IMR-90 (cell line): ENCODE results near the gene XRCC4. TPM values are rescaled to one million over a fixed set of nuclear protein-coding genes. Genes with fewer than 3 reads are reported as not detected.

Source experiments
- ATAC-seq: fragments of 200-7000 bp; cut with Tn5 transposase; 2 replicates; pipeline ENCODE4 v1.9.1; 2020; ENCODE audit warnings: low read depth, mild to moderate bottlenecking, moderate library complexity
- BruUV-seq: library from RNA; stranded (reverse); fragments of 400-500 nt; replicated peaks from 2 replicates; lab custom pipeline; 2021; lab: Mats Ljungman, UMichigan
- CTCF ChIA-PET: fragments of 300-600 bp; formaldehyde crosslinking; extraction: SDS; loops from one replicate; lab custom pipeline; 2021; ENCODE audit warnings: antibody characterized with exemption; lab: Yijun Ruan, JAX
- POLR2A ChIA-PET: fragments of 300-600 bp; sonication (Branson Sonifier 250); formaldehyde crosslinking; loops from one replicate; lab custom pipeline; 2022; ENCODE audit warnings: antibody characterized with exemption; ENCODE audit not compliant: unreplicated experiment; lab: Charles Lee
- DNase-seq: peaks from one replicate; pipeline ENCODE4 v3.0.0; 2013
- H2AFZ ChIP-seq: replicated peaks from 2 replicates; pipeline ENCODE3; 2013; ENCODE audit warnings: low read length, mild to moderate bottlenecking; ENCODE audit not compliant: poor library complexity
- H2AK5ac ChIP-seq: 2 replicates; pipeline ENCODE4 v1.6.1; 2013; ENCODE audit warnings: low read depth, low read length, inconsistent platforms
- H2AK9ac ChIP-seq: replicated peaks from 2 replicates; pipeline ENCODE3; 2013; ENCODE audit warnings: mild to moderate bottlenecking, low read depth, low read length, moderate library complexity; ENCODE audit not compliant: poor library complexity
- H2BK120ac ChIP-seq: 2 replicates; pipeline ENCODE4 v1.6.1; 2013; ENCODE audit warnings: low read depth, low read length, inconsistent platforms
- H2BK15ac ChIP-seq: 3 replicates; pipeline ENCODE4 v1.6.1; 2013; ENCODE audit warnings: low read depth, low read length, inconsistent platforms
- H2BK20ac ChIP-seq: 2 replicates; pipeline ENCODE4 v1.6.1; 2013; ENCODE audit warnings: low read depth, mild to moderate bottlenecking, inconsistent platforms, low read length, moderate library complexity
- H2BK5ac ChIP-seq: 2 replicates; pipeline ENCODE4 v1.6.1; 2013; ENCODE audit warnings: mild to moderate bottlenecking, low read depth, low read length, inconsistent platforms; ENCODE audit not compliant: poor library complexity, severe bottlenecking
- H3K14ac ChIP-seq: replicated peaks from 2 replicates; pipeline ENCODE4 v1.6.1; 2013; ENCODE audit warnings: low read depth, low read length, inconsistent platforms
- H3K18ac ChIP-seq: 2 replicates; pipeline ENCODE4 v1.6.1; 2013; ENCODE audit warnings: low read depth, low read length, control low read depth
- H3K23ac ChIP-seq: 2 replicates; pipeline ENCODE4 v1.6.1; 2013; ENCODE audit warnings: low read depth, low read length, inconsistent platforms
- H3K27ac ChIP-seq: 2 replicates; pipeline ENCODE4 v1.5.1; 2013; ENCODE audit warnings: mild to moderate bottlenecking, control low read depth, low read length; ENCODE audit not compliant: insufficient read depth
- H3K27me3 ChIP-seq: 2 replicates; pipeline ENCODE4 v1.6.1; 2013; ENCODE audit warnings: low read length; ENCODE audit not compliant: control insufficient read depth, insufficient read depth
- H3K36me3 ChIP-seq: 2 replicates; pipeline ENCODE4 v1.6.1; 2013; ENCODE audit warnings: low read length, mixed read lengths; ENCODE audit not compliant: control insufficient read depth, insufficient read depth
- H3K4ac ChIP-seq: 2 replicates; pipeline ENCODE4 v1.6.1; 2013; ENCODE audit warnings: low read depth, low read length, inconsistent platforms
- H3K4me1 ChIP-seq: 2 replicates; pipeline ENCODE4 v1.6.1; 2013; ENCODE audit warnings: low read length, mixed read lengths; ENCODE audit not compliant: control insufficient read depth, insufficient read depth
- H3K4me2 ChIP-seq: 2 replicates; pipeline ENCODE4 v1.6.1; 2013; ENCODE audit warnings: low read depth, mild to moderate bottlenecking, control low read depth, low read length, moderate library complexity
- H3K4me3 ChIP-seq: 2 replicates; pipeline ENCODE4 v1.5.1; 2013; ENCODE audit warnings: low read depth, mild to moderate bottlenecking, control low read depth, low read length, moderate library complexity; ENCODE audit not compliant: insufficient read depth
- H3K56ac ChIP-seq: 2 replicates; pipeline ENCODE4 v1.6.1; 2013; ENCODE audit warnings: low read length, inconsistent platforms; ENCODE audit not compliant: insufficient read depth; ENCODE audit errors: extremely low read depth
- H3K79me1 ChIP-seq, 2 experiments: 2 replicates each; pipeline ENCODE4 v1.6.1; 2013; ENCODE audit warnings: low read length in 2 of 2, inconsistent platforms in 1 of 2, low read depth in 1 of 2
- H3K9ac ChIP-seq: 2 replicates; pipeline ENCODE4 v1.6.1; 2013; ENCODE audit warnings: low read depth, low read length, control low read depth
- H3K9me1 ChIP-seq: 2 replicates; pipeline ENCODE4 v1.6.1; 2013; ENCODE audit warnings: low read length, inconsistent platforms; ENCODE audit not compliant: insufficient read depth
- H3K9me3 ChIP-seq: 2 replicates; pipeline ENCODE4 v1.6.1; 2013; ENCODE audit warnings: low read length; ENCODE audit not compliant: control insufficient read depth, insufficient read depth
- H4K20me1 ChIP-seq: 2 replicates; pipeline ENCODE4 v1.6.1; 2013; ENCODE audit warnings: low read length, inconsistent platforms; ENCODE audit not compliant: insufficient read depth
- H4K5ac ChIP-seq: 2 replicates; pipeline ENCODE4 v1.6.1; 2013; ENCODE audit warnings: mild to moderate bottlenecking, low read depth, low read length, control low read depth
- H4K8ac ChIP-seq, 2 experiments: 2 replicates each; pipeline ENCODE4 v1.6.1; 2013; ENCODE audit warnings: low read depth in 2 of 2, low read length in 2 of 2, control low read depth in 1 of 2, inconsistent platforms in 1 of 2
- H4K91ac ChIP-seq: 2 replicates; pipeline ENCODE4 v1.6.1; 2013; ENCODE audit warnings: low read depth, low read length, inconsistent platforms; ENCODE audit not compliant: insufficient read depth
- CEBPB ChIP-seq: IDR thresholded peaks from 2 replicates; pipeline ENCODE4 v1.6.1; 2012; ENCODE audit warnings: low read depth, low read length, improper control_type of control experiment
- CHD1 ChIP-seq: IDR thresholded peaks from 2 replicates; pipeline ENCODE4 v1.6.1; 2012; ENCODE audit warnings: low read depth, low read length, improper control_type of control experiment
- WGBS, 2 experiments: methylation state at CpG; one replicate each; pipeline versions ENCODE4 v1.1.5 to v1.1.7; 2013; ENCODE audit warnings: missing lambda C conversion rate in 2 of 2; ENCODE audit not compliant: insufficient read length in 1 of 2; ENCODE audit errors: extremely low coverage in 2 of 2; 5-methylcytosine and 5-hydroxymethylcytosine counted together
- dilution Hi-C: fragments of 300-500 bp; cut with HindIII; formaldehyde crosslinking; loops from one replicate; pipeline ENCODE4 v1.14.3; 2018; ENCODE audit warnings: low sequenced_read_pairs; ENCODE audit not compliant: unreplicated experiment
- in situ Hi-C: fragments of 300-500 bp; cut with MboI; formaldehyde crosslinking; loops from 3 replicates; pipeline ENCODE4 v1.14.3; 2019; ENCODE audit warnings: low sequenced_read_pairs, inconsistent platforms, mixed read lengths
- intact Hi-C: fragments of 100-400 bp; cut with micrococcal nuclease; formaldehyde crosslinking; loops from 2 replicates; pipeline ENCODE4 v1.10.0; 2022
- polyA plus RNA-seq, 3 experiments: library from polyadenylated mRNA; depleted of rRNA; stranded (reverse); fragments of >200 nt; gene quantifications; 2 replicates each; pipeline ENCODE4 v1.2.3, GENCODE V29; 2012; ENCODE audit warnings: low replicate concordance in 1 of 3
- total RNA-seq: library from RNA; depleted of rRNA; stranded (reverse); fragments of >200 nt; gene quantifications from 2 replicates; pipeline ENCODE4 v1.2.3, GENCODE V29; 2012

XRCC4 gene
- total and polyA plus RNA-seq, 2 of the 4 experiments (the other 2 are of a cell fraction) = 3.5 to 4.7 TPM

- H2AK9ac ChIP-seq = no peak overlapping the region
- no peak overlapping the region for H2BK120ac ChIP-seq
- ChIA-PET CTCF (no interaction called here), POLR2A (no interaction called here)
- no peaks in the 10 kb centered on the region for H3K27me3 ChIP-seq
- H4K91ac ChIP-seq = no peak overlapping the region
- no peak overlapping the region for H3K4me3 ChIP-seq
- no peak overlapping the region for H4K5ac ChIP-seq
- no peak overlapping the region for H2AK5ac ChIP-seq
- H4K8ac ChIP-seq = no peak overlapping the region
- H3K23ac ChIP-seq = no peak overlapping the region
- intact Hi-C loops (no loop called here), dilution Hi-C loops (no loop called here), in situ Hi-C loops (no loop called here)
- peaks cover 3% of the 10 kb centered on the region for H3K9me1 ChIP-seq
- no peaks in the 10 kb centered on the region for H3K36me3 ChIP-seq
- DNase-seq = peak; percentile 67
- no TSS peak for BruUV-seq
- ATAC-seq = no peak
- H2BK15ac ChIP-seq = 0 out of 3 replicates have a peak overlapping the region, but pooled peaks have one; percentile 41
- WGBS, 2 experiments = no CpG with 5 or more reads among the region's 2 CpGs
- H3K56ac ChIP-seq = no peak overlapping the region
- H3K14ac ChIP-seq = no peak overlapping the region
- no peak overlapping the region for H3K9ac ChIP-seq
- peak overlapping the region; percentile 13; the same call in 1 of the 2 replicates for H3K18ac ChIP-seq
- H2BK20ac ChIP-seq = peak overlapping the region; percentile 9; the same call in 1 of the 2 replicates
- no peak overlapping the region for H3K4ac ChIP-seq
- no peak for TF ChIP-seq CHD1
- TF ChIP-seq CEBPB = peak; percentile 71
- H2AFZ ChIP-seq = no peak overlapping the region
- no peaks in the 10 kb centered on the region for H4K20me1 ChIP-seq
- no peak overlapping the region for H3K27ac ChIP-seq
- H3K79me1 ChIP-seq = no peaks in the 10 kb centered on the region
- H3K9me3 ChIP-seq = no peaks in the 10 kb centered on the region
- H3K4me1 ChIP-seq = peaks cover 3% of the 10 kb centered on the region; the same call in 1 of the 2 replicates
- no peak overlapping the region for H3K4me2 ChIP-seq
- no peak overlapping the region for H2BK5ac ChIP-seq
These were observed 297.2 kb downstream of the XRCC4 start for GRCh38 chr5:83374547-83374946.
